Measurements from ENCODE around the gene TAS2R42.

The TAS2R42 gene

DNA sequence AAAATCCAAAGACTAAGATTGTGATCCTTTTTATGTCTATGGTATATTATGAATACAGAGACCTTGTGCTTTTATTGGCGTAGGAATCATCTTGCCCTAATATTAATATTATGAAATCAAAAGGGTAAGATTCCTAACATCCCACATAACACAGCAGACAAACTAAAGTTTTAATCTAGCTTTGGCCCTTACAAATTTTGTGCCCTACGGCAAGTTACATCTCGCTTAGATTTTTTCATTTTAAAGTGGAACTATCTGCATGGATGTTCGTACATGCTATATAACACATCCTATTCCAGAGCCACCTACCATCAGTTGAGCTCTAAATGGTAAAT lies 16.0 kb downstream of the TAS2R42 start:
- no peak for DNase-seq (ENCODE audit: low read depth in 1 of 2, low spot score in 1 of 2)
- Histone ChIP-seq H3K27me3 (ENCODE audit: insufficient read depth, poor library complexity, severe bottlenecking) (no peaks in the 10 kb centered on the region), H3K4me3 (replicated peaks; ENCODE audit: insufficient read depth, low read length) (peak overlapping the region; percentile 61), H3K27ac (replicated peaks) (peak overlapping the region; percentile 100)
- TF ChIP-seq, protein P1, sequence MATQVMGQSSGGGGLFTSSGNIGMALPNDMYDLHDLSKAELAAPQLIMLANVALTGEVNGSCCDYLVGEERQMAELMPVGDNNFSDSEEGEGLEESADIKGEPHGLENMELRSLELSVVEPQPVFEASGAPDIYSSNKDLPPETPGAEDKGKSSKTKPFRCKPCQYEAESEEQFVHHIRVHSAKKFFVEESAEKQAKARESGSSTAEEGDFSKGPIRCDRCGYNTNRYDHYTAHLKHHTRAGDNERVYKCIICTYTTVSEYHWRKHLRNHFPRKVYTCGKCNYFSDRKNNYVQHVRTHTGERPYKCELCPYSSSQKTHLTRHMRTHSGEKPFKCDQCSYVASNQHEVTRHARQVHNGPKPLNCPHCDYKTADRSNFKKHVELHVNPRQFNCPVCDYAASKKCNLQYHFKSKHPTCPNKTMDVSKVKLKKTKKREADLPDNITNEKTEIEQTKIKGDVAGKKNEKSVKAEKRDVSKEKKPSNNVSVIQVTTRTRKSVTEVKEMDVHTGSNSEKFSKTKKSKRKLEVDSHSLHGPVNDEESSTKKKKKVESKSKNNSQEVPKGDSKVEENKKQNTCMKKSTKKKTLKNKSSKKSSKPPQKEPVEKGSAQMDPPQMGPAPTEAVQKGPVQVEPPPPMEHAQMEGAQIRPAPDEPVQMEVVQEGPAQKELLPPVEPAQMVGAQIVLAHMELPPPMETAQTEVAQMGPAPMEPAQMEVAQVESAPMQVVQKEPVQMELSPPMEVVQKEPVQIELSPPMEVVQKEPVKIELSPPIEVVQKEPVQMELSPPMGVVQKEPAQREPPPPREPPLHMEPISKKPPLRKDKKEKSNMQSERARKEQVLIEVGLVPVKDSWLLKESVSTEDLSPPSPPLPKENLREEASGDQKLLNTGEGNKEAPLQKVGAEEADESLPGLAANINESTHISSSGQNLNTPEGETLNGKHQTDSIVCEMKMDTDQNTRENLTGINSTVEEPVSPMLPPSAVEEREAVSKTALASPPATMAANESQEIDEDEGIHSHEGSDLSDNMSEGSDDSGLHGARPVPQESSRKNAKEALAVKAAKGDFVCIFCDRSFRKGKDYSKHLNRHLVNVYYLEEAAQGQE (IDR thresholded peaks at IDR 0.05; ENCODE audit: insufficient replicate concordance, low read depth) = no peak
- TF ChIP-seq SPI1 (IDR thresholded peaks at IDR 0.05; ENCODE audit: borderline replicate concordance, low read depth) (no peak), GABPA (IDR thresholded peaks at IDR 0.05; ENCODE audit: low read depth) (peak; percentile 31; the same call in 1 of the 2 replicates)

DNA sequence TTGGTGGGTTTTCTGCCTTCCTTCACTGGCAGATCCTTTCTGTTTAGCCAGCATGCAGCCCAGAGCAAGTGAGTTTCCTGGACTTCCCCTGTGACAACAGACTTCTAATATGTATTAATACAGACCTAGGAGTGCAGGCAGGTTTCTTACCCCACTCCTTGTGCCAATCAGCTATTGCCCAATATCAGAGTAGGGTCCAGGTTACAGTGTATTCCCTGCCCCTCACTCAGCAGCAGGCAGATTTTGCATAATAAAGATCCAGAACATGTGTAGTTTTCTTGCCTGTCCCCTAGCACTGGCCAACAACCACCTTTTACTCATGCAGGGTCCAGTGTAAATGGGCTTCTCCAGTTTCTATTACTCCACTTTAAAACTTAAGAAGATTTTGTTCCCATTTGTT lies 20.4 kb downstream of the TAS2R42 start:
- no peak overlapping the region for H3K27ac ChIP-seq (replicated peaks)
- H3K27me3 ChIP-seq (ENCODE audit: insufficient read depth, poor library complexity, severe bottlenecking) = no peaks in the 10 kb centered on the region
- DNase-seq (ENCODE audit: low read depth in 1 of 2, low spot score in 1 of 2) = no peak
- TF ChIP-seq GABPA (IDR thresholded peaks at IDR 0.05; ENCODE audit: low read depth) = no peak
- TF ChIP-seq, protein P2, sequence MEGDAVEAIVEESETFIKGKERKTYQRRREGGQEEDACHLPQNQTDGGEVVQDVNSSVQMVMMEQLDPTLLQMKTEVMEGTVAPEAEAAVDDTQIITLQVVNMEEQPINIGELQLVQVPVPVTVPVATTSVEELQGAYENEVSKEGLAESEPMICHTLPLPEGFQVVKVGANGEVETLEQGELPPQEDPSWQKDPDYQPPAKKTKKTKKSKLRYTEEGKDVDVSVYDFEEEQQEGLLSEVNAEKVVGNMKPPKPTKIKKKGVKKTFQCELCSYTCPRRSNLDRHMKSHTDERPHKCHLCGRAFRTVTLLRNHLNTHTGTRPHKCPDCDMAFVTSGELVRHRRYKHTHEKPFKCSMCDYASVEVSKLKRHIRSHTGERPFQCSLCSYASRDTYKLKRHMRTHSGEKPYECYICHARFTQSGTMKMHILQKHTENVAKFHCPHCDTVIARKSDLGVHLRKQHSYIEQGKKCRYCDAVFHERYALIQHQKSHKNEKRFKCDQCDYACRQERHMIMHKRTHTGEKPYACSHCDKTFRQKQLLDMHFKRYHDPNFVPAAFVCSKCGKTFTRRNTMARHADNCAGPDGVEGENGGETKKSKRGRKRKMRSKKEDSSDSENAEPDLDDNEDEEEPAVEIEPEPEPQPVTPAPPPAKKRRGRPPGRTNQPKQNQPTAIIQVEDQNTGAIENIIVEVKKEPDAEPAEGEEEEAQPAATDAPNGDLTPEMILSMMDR (IDR thresholded peaks at IDR 0.05; ENCODE audit: insufficient read depth, low read length) = no peak
- TF ChIP-seq, protein P1 (IDR thresholded peaks at IDR 0.05; ENCODE audit: insufficient replicate concordance, low read depth) = no peak
- TF ChIP-seq POLR2AphosphoS5 (IDR thresholded peaks at IDR 0.05; ENCODE audit: low read depth) = no peak
- TF ChIP-seq SPI1 (IDR thresholded peaks at IDR 0.05; ENCODE audit: borderline replicate concordance, low read depth) = no peak
- no peak overlapping the region for H3K4me3 ChIP-seq (replicated peaks; ENCODE audit: insufficient read depth, low read length)

DNA sequence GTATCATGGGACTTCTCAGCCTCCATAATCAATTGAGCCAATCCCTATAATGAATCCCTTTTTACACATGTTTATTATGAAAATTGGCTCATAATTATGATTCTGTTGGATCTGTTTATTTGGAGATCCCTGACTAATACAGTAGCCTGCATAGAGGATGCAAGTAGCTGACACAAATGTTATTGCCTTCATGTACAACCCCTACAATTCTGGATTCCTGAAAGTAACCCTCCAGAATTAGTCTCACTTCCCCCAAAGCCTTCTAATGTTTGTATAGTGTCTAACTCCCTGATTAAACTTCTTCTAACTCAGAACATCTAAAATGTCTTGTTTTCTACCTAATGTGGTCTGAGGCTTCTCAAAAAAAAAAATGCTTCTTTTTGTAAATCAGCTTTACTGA lies 22.4 kb downstream of the TAS2R42 start:
- Histone ChIP-seq H3K27ac (replicated peaks) (no peak overlapping the region), H3K27me3 (ENCODE audit: insufficient read depth, poor library complexity, severe bottlenecking) (no peaks in the 10 kb centered on the region), H3K4me3 (replicated peaks; ENCODE audit: insufficient read depth, low read length) (no peak overlapping the region)
- no peak for DNase-seq (ENCODE audit: low read depth in 1 of 2, low spot score in 1 of 2)
- TF ChIP-seq, protein P2 (IDR thresholded peaks at IDR 0.05; ENCODE audit: insufficient read depth, low read length) = no peak
- TF ChIP-seq, protein P1 (IDR thresholded peaks at IDR 0.05; ENCODE audit: insufficient replicate concordance, low read depth) = no peak
- TF ChIP-seq GABPA (IDR thresholded peaks at IDR 0.05; ENCODE audit: low read depth) = no peak
- no peak for TF ChIP-seq SPI1 (IDR thresholded peaks at IDR 0.05; ENCODE audit: borderline replicate concordance, low read depth)
- TF ChIP-seq POLR2AphosphoS5 (IDR thresholded peaks at IDR 0.05; ENCODE audit: low read depth) = no peak

DNA sequence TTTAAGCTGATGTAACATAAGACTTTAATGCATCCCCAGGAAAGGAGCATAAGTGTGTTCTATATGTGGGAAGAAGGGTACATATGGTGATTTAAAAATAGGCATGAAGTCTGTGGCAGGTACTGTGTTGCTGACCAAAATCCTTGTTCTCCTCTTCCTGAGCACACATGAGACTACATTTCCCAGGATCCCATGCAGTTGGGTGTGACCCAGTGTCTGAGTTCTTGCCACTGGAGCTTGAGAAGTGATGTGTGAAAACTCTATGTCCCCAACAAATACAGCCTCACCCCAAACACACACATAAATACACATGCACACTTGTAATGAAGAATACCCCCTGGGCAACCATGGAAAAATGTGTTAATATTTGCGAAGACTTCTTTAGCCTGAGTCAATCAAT lies 24.2 kb downstream of the TAS2R42 start:
- Histone ChIP-seq H3K4me3 (replicated peaks; ENCODE audit: insufficient read depth, low read length) (no peak overlapping the region), H3K27me3 (ENCODE audit: insufficient read depth, poor library complexity, severe bottlenecking) (no peaks in the 10 kb centered on the region), H3K27ac (replicated peaks) (no peak overlapping the region)
- TF ChIP-seq POLR2AphosphoS5 (IDR thresholded peaks at IDR 0.05; ENCODE audit: low read depth) (no peak), GABPA (IDR thresholded peaks at IDR 0.05; ENCODE audit: low read depth) (no peak), SPI1 (IDR thresholded peaks at IDR 0.05; ENCODE audit: borderline replicate concordance, low read depth) (no peak)
- TF ChIP-seq, protein P2 (IDR thresholded peaks at IDR 0.05; ENCODE audit: insufficient read depth, low read length) = no peak
- TF ChIP-seq, protein P1 (IDR thresholded peaks at IDR 0.05; ENCODE audit: insufficient replicate concordance, low read depth) = no peak
- no peak for DNase-seq (ENCODE audit: low read depth in 1 of 2, low spot score in 1 of 2)
